ENCODE measurements around the gene PPP2R2C. TPM values are rescaled to one million over a fixed set of nuclear protein-coding genes. Genes with fewer than 3 reads are reported as not detected.

The PPP2R2C gene
- total and polyA plus RNA-seq, 9 of the 15 experiments (the other 6 are each of a cell fraction or from before 2014, with no cell fraction given), result 0.04 to 0.06 TPM; not detected in 7

- TF ChIP-seq DDX20 (tag; IDR thresholded peaks at IDR 0.05; ENCODE audit: low read depth), result no peak
- TF ChIP-seq CEBPB (tag; IDR thresholded peaks at IDR 0.05), result peak; percentile 34
- TF ChIP-seq ZNF707 (CRISPR knock-in tag; conservative IDR thresholded peaks at IDR 0.05), result no peak
- TF ChIP-seq CBFB (CRISPR knock-in tag; IDR thresholded peaks at IDR 0.05), result no peak
- TF ChIP-seq ZNF124 (CRISPR knock-in tag; IDR thresholded peaks at IDR 0.05), result no peak
- no peak for TF ChIP-seq FOXA3 (CRISPR knock-in tag; conservative IDR thresholded peaks at IDR 0.05 in 1 of 2, IDR thresholded peaks at IDR 0.05 in 1 of 2)
- no peak for TF ChIP-seq NBN (IDR thresholded peaks at IDR 0.05; ENCODE audit: low read depth)
- no peaks in the 10 kb centered on the region for H3K4me1 ChIP-seq (replicated peaks in 1 of 2; ENCODE audit: control insufficient read depth in 2 of 2, insufficient read depth in 2 of 2, low read length in 2 of 2)
- DNase-seq (ENCODE audit: extremely low read depth in 1 of 4, low spot score in 3 of 4) (no peak), FAIRE-seq (no peak), ATAC-seq (no peak)
- no peak overlapping the region for H3K4me3 ChIP-seq
- peaks cover 6 to 45% of the 10 kb centered on the region in 2 experiments; a peak in 4 of 5 replicates for H3K27me3 ChIP-seq (ENCODE audit: control insufficient read depth in 2 of 2, insufficient read depth in 2 of 2, low read length in 2 of 2)
- H3K9me1 ChIP-seq (ENCODE audit: control insufficient read depth, insufficient read depth, low read length), result no peaks in the 10 kb centered on the region
- no peaks in the 10 kb centered on the region for H3K79me2 ChIP-seq (ENCODE audit: control insufficient read depth, insufficient read depth, low read length)
- ChIA-PET POLR2A (interaction anchor here (0.6 kb wide), 1 partner anchor 1202 kb away, joined by 3 read pairs; no protein-coding TSS in a partner anchor), CTCF (ENCODE audit: low intra/inter-chr PET ratio) (no interaction called here)
- H3K36me3 ChIP-seq (ENCODE audit: control insufficient read depth, insufficient read depth, low read length), result no peaks in the 10 kb centered on the region
- H3K9me3 ChIP-seq (replicated peaks; ENCODE audit: control insufficient read depth, insufficient read depth, low read depth, low read length), result no peaks in the 10 kb centered on the region
- intact Hi-C loops (cut with micrococcal nuclease) (no loop called here), in situ Hi-C loops (cut with MboI) (no loop called here)
- no peaks in the 10 kb centered on the region; the same call in 1 of the 2 replicates for H4K20me1 ChIP-seq (replicated peaks; ENCODE audit: control insufficient read depth, insufficient read depth, low read length)
- no peak overlapping the region for H3K4me2 ChIP-seq (ENCODE audit: insufficient read depth, low read length)
- whole genome bisulfite sequencing (ENCODE audit: insufficient coverage, low coverage, missing lambda C conversion rate), result 0% methylated on average over 8 of the region's 8 CpGs
- no peak overlapping the region for H3K27ac ChIP-seq (ENCODE audit: extremely low read depth, low read depth, low read length)
- no peak overlapping the region for H2AFZ ChIP-seq (ENCODE audit: low read depth, low read length)
- BruUV-seq (replicated peaks), result no TSS peak
- H3K9ac ChIP-seq (ENCODE audit: insufficient read depth in 1 of 2, low read depth in 2 of 2, low read length in 2 of 2), result no peak overlapping the region
These were observed 29.9 kb downstream of the PPP2R2C start for GRCh38 chr4:6442555-6442954.
